LoVo (cell line): ENCODE data around the gene POLR2I.
"Not testable (repeated sequence)": the region's sequence is repeated elsewhere in the genome, so short reads cannot be mapped to it uniquely, and the experiment has no call there.

Experiments
- DNase-seq: peaks from one replicate; pipeline ENCODE4 v3.0.0-alpha.2; 2016; ENCODE audit warnings: low spot score

The POLR2I gene

GRCh38 chr19:36131221-36131620 is 16.5 kb upstream of the POLR2I start:
- DNase-seq = not testable (repeated sequence)

GRCh38 chr19:36128392-36128736 is 13.7 kb upstream of the POLR2I start:
- DNase-seq = no peak

- DNase-seq = no peak
Observed at GRCh38 chr19:36125557-36125956, 10.9 kb upstream of the POLR2I start.

- no peak for DNase-seq
Observed at GRCh38 chr19:36121486-36122124, 6.9 kb upstream of the POLR2I start.

- no peak for DNase-seq
Observed at GRCh38 chr19:36120984-36121358, 6.3 kb upstream of the POLR2I start.

GRCh38 chr19:36120092-36120983 is 5.7 kb upstream of the POLR2I start:
- DNase-seq = no peak

- no peak for DNase-seq
Observed at GRCh38 chr19:36116344-36116637, 1.6 kb upstream of the POLR2I start.

- DNase-seq = no peak
Observed at GRCh38 chr19:36115453-36116343, 1.0 kb upstream of the POLR2I start, which contains the start of gene TBCB. Gene TBCB, plus strand, starts transcription at chr19:36115468. Its CDS starts 93 bp downstream, at chr19:36115561.

GRCh38 chr19:36113894-36114720 is 568 bp downstream of the POLR2I start:
- DNase-seq = no peak

GRCh38 chr19:36113425-36113824 is 1.2 kb downstream of the POLR2I start:
- no peak for DNase-seq

- no peak for DNase-seq
Observed at GRCh38 chr19:36112678-36113077, 2.0 kb downstream of the POLR2I start.

GRCh38 chr19:36111200-36111539 is 3.5 kb downstream of the POLR2I start:
- DNase-seq = no peak

GRCh38 chr19:36110487-36111199 is 4.0 kb downstream of the POLR2I start, which contains the start of gene OVOL3:
Gene OVOL3, plus strand, starts transcription at chr19:36111143. Its CDS starts 60 bp downstream, at chr19:36111203.
- no peak for DNase-seq

- no peak for DNase-seq
Observed at GRCh38 chr19:36108684-36109083, 6.0 kb downstream of the POLR2I start.

- DNase-seq = no peak
Observed at GRCh38 chr19:36106991-36107390, 7.7 kb downstream of the POLR2I start.

GRCh38 chr19:36106441-36106840 is 8.2 kb downstream of the POLR2I start:
- DNase-seq = no peak

- DNase-seq = no peak
Observed at GRCh38 chr19:36103842-36104552, 10.7 kb downstream of the POLR2I start.

GRCh38 chr19:36103040-36103626 is 11.5 kb downstream of the POLR2I start:
- DNase-seq = no peak

- DNase-seq = no peak
Observed at GRCh38 chr19:36101550-36102327, 12.9 kb downstream of the POLR2I start.
